ENCODE results near the gene MRPL49. TPM values are rescaled to one million over a fixed set of nuclear protein-coding genes. Genes with fewer than 3 reads are reported as not detected.

MRPL49 gene
- 29.4 TPM for total RNA-seq

GRCh38 chr11:65121865-65122696 is at the start of gene MRPL49, which contains the start of gene FAU:
TSS of gene MRPL49 (plus strand) at chr11:65122321. CDS start at chr11:65122347, 26 bp downstream.
TSS of gene FAU (minus strand) at chr11:65122134. CDS start at chr11:65121813, 321 bp downstream.

GRCh38 chr11:65083834-65084597 is 38.1 kb upstream of the MRPL49 start, which contains the start of the genes CDCA5 and ZFPL1:
TSS of gene CDCA5 (minus strand) at chr11:65084040. CDS start at chr11:65083978, 62 bp downstream.
TSS of gene ZFPL1 (plus strand) at chr11:65084222. CDS start at chr11:65084699, 477 bp downstream.

GRCh38 chr11:65095974-65096806 is 25.9 kb upstream of the MRPL49 start, which contains the start of gene VPS51:
TSS of gene VPS51 (plus strand) at chr11:65096214. CDS start at chr11:65096251, 37 bp downstream.

DNA sequence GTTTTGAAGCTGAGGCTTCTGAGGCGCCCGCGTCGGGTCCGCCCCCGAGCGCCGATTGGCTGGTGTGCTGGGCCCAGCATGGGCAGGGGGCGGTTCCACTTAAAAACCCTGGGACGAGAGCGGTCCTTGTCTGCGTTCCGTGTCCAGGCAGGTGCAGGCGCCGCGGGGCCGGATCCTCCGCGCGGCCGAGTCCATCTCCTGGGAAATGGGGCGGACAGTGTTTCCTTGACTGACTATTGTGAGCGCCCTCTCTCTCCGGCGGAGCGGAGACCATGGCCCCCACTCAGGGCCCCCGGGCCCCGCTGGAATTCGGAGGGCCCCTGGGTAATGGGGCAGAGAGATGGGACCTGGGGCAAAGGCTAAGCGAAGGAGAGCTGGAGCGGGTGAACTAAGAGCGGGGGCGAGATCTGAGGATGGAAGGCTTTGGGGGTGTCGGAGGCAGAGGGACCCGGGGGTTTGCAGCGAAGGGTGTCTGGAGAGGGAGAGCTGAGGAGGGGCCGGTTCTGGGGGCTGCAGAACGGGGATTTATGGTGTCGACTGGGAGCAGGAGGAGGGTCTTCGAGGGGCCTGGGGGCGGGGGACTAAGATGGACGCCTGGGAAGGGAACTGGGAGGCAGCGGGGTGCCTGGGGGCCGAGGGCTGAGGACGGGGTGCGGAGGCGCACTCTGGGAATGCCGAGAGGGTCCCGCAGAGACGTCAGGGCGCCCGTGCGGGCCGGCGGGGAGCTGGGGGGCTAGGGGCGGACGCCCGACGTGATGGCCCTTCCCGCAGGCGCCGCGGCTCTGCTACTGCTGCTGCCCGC is 10.2 kb upstream of the MRPL49 start, which contains the start of gene TM7SF2:
TM7SF2 (plus strand) TSS at position 129 of the 802 bp plus-strand sequence; CDS start at position 273, 144 bp downstream.

DNA sequence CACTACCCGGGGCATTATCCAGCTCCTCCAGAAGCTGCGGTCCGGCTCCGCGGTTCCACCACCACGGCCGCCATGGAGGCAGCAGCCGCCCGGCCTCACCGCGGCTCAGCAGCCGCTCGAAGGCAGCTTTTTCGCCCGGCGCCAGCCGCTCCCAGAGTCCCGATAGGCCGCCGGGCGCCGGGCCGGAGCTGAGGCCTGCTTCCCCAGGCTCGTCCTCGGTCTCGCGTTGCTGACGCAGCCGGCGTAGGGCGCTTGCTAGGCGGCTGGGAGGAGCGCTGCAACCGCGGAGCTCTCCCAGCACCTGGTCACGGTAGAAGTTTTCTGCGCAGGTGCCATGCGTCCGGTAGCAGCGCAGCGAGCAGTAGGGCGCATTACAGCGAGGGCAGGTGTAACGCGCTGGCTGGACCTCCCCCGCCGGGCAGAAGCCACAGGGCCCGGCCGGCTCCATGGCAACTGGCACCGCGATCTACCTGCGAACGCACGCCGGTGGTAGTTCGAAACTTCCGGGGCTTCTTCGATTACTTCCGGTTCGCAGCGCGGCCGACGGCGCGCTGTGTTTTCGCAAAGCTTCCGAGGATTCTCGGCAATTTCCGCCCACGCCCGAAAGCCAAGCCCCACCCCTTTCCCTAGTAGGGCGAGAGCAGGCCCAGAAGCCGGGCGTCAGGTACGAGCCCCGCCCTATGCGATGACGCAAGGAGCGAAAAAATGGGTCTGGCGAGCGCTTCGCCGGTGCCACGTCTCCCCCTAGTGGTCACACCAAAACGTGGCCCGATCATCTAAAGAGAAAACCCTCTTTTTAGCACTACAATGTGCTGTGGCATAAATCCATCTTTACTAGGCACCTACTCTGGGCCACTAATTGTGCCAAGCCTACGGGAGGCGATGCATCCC is 4.7 kb upstream of the MRPL49 start, which contains the start of gene ZNHIT2:
ZNHIT2 (minus strand) TSS at position 496 of the 891 bp plus-strand sequence; CDS start at position 448, 48 bp downstream.

DNA sequence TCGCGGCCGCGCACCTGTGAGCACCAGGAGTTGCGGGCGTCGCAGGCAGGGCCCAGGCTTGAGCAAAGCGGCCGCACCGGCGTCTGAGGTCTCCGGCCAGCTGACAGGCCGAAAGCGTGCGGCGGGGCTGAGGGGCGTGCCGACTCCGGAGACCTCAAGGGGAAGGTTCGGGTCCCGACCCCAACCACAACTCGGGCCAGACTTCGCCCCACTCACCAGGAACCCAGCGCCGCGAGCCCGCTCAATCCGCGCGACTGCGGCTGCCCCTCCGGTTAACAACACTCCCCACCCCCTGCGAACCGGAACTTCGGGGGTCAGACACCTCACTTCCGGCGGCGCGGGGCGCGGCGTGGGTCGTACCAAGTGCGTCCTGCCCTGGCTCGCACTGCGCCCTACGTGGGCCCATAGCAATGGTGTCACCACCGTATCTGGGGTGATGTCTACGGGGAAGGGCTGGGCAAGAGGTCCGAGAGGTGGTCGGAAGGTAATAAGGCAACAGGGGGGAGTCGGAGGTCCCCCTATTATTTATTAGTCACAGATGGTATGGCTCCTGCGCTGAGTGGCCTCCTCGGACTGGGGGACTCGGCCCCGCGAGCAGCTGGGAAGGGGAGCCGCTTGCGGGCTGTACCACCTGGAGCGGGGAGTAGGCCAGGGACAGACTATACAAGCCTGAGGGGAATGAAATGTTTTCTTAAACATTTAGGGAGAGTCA is 12.3 kb downstream of the MRPL49 start, which contains the start of gene SYVN1:
SYVN1 (minus strand) TSS at position 280 of the 712 bp plus-strand sequence. CDS start 918 bp downstream, outside the sequence.

GRCh38 chr11:65170058-65170534 is 48.0 kb downstream of the MRPL49 start, which contains the start of gene SPDYC:
TSS of gene SPDYC (plus strand) at chr11:65170233. CDS start at chr11:65171358, 1,125 bp downstream.

Small RNA genes lying within 50 kb of the gene (small RNA-seq; reads per million reads assigned to genes)
- gene HIGD1AP10 (ENCODE audit: low replicate concordance) (not detected), gene PDCL2P2 (ENCODE audit: low replicate concordance) (not detected), gene RNU2-23P (ENCODE audit: low replicate concordance) (7.0 reads per million, percentile 88 among the genes with 10 or more reads in this experiment)

Other genes with a start within 250 kb of the MRPL49 start
- 44.4 TPM for gene EHD1, start 243.7 kb upstream of the MRPL49 start, total RNA-seq
- gene ATG2A, start 205.1 kb upstream of the MRPL49 start, total RNA-seq, result 13.1 TPM
- 27.9 TPM for gene PPP2R5B, start 197.6 kb upstream of the MRPL49 start, total RNA-seq
- gene GPHA2, start 186.4 kb upstream of the MRPL49 start, total RNA-seq, result not detected
- gene MAJIN, start 150.2 kb upstream of the MRPL49 start, total RNA-seq, result not detected
- not detected for gene BATF2, start 125.3 kb upstream of the MRPL49 start, total RNA-seq
- gene ARL2, start 108.2 kb upstream of the MRPL49 start, total RNA-seq, result 42.9 TPM
- 21.9 TPM for gene SNX15, start 94.9 kb upstream of the MRPL49 start, total RNA-seq
- gene SAC3D1, start 81.1 kb upstream of the MRPL49 start, total RNA-seq, result 4.7 TPM
- gene NAALADL1, start 63.8 kb upstream of the MRPL49 start, total RNA-seq, result 2.2 TPM
- 2.8 TPM for gene CDCA5, start 38.3 kb upstream of the MRPL49 start, total RNA-seq
- 20.3 TPM for gene ZFPL1, start 38.1 kb upstream of the MRPL49 start, total RNA-seq
- gene VPS51, start 26.1 kb upstream of the MRPL49 start, total RNA-seq, result 197 TPM
- gene TM7SF2, start 10.4 kb upstream of the MRPL49 start, total RNA-seq, result 61.0 TPM
- 4.7 TPM for gene ZNHIT2, start 4.6 kb upstream of the MRPL49 start, total RNA-seq
- gene FAU, start 187 bp upstream of the MRPL49 start, total RNA-seq, result 168 TPM
- gene SYVN1, start 12.2 kb downstream of the MRPL49 start, total RNA-seq, result 22.2 TPM
- gene SPDYC, start 47.9 kb downstream of the MRPL49 start, total RNA-seq, result not detected
- 65.7 TPM for gene CAPN1, start 59.6 kb downstream of the MRPL49 start, total RNA-seq
- 4.7 TPM for gene POLA2, start 139.6 kb downstream of the MRPL49 start, total RNA-seq
- 9.4 TPM for gene CDC42EP2, start 192.5 kb downstream of the MRPL49 start, total RNA-seq
- gene DPF2, start 211.5 kb downstream of the MRPL49 start, total RNA-seq, result 50.7 TPM
- 3.8 TPM for gene TIGD3, start 232.4 kb downstream of the MRPL49 start, total RNA-seq

Data from parietal lobe (tissue), 2 donors.